Measurements from ENCODE around the gene LRRC14B.

GRCh38 chr5:169728-170094, 21.6 kb upstream of the LRRC14B start:
- TF ChIP-seq CTCF (IDR thresholded peaks at IDR 0.05; ENCODE audit: low read depth, low read length, poor library complexity, severe bottlenecking) (no peak), EZH2phosphoT487 (IDR thresholded peaks at IDR 0.05; ENCODE audit: borderline replicate concordance, low read length) (no peak)

Measured in DOHH2 (cell line).